LNCAP (cell line): ENCODE measurements around the gene EIF4B.

Experiments
- TF ChIP-seq, protein P1 (sequence below): fragments of 450-650 bp; IDR thresholded peaks from 2 replicates; pipeline ENCODE4 v1.5.1; 2017; ENCODE audit warnings: mild to moderate bottlenecking

The EIF4B gene

DNA sequence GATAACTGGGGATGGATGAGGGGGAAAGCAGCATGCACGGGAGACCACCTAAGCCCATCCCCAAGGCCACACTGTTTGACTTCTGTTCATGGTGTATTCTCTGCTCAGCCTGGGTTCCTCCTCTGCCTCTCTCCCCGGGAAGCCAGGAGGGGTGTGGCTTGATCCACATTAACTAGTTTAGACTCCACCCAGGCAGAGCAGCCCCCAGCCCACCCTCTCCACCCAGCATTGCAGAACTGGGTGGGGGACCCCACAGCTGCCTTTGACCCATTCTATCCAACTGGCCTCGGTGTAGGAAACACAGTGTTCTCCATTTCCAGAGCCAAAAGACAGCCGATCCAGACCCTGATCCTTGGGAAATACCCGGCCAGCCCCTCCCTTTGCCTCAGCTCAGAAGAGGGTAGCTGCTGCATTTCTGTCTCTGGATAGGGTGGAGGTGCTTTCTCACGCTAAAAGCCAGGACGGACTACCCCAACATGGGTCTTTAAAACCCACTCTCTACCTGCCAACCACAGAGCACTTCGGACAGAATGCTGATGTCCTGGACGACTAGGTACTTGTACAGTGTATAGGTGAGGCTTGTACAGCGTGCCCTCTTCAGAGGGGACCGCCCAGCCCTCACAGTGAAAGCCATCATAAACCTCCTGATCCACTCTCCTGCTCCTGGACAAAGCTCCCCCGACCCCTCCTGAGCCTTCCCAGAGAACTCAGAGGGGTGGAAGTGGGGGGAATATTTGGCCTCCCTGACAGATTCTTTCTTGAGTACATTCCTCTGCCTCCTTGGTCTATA, 63.6 kb downstream of the EIF4B start:
- TF ChIP-seq, protein P1, sequence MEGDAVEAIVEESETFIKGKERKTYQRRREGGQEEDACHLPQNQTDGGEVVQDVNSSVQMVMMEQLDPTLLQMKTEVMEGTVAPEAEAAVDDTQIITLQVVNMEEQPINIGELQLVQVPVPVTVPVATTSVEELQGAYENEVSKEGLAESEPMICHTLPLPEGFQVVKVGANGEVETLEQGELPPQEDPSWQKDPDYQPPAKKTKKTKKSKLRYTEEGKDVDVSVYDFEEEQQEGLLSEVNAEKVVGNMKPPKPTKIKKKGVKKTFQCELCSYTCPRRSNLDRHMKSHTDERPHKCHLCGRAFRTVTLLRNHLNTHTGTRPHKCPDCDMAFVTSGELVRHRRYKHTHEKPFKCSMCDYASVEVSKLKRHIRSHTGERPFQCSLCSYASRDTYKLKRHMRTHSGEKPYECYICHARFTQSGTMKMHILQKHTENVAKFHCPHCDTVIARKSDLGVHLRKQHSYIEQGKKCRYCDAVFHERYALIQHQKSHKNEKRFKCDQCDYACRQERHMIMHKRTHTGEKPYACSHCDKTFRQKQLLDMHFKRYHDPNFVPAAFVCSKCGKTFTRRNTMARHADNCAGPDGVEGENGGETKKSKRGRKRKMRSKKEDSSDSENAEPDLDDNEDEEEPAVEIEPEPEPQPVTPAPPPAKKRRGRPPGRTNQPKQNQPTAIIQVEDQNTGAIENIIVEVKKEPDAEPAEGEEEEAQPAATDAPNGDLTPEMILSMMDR: no peak

DNA sequence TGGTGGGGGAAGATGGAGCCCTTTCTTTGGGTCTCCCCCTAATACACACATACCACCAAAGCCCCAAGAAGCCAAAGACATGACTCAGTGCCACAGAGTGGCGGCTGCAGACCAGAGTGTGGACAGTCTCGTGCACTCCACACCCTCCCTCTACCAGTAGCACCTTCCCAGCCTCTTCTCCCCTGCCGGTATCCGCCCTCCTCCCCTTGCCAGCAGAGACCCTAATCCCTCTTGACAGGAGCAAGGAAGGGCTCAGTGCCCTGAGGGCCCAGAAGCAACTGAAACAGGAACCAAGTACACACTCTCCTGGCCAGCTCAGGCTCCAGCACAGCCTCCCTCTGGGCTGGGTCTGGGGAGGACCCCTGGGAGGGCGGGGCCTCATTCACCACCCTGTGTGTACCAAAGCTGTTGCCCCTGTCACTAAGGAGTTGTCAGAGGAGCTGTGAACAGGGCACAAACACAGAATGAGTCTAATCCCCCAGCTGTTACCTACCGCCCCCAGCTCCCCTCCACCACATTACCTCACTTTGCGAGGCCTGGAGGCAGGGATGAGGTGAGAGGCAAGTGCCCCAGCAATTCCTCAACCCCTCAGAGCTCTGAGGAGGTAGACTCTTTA, 64.7 kb downstream of the EIF4B start:
- TF ChIP-seq, protein P1: no peak

DNA sequence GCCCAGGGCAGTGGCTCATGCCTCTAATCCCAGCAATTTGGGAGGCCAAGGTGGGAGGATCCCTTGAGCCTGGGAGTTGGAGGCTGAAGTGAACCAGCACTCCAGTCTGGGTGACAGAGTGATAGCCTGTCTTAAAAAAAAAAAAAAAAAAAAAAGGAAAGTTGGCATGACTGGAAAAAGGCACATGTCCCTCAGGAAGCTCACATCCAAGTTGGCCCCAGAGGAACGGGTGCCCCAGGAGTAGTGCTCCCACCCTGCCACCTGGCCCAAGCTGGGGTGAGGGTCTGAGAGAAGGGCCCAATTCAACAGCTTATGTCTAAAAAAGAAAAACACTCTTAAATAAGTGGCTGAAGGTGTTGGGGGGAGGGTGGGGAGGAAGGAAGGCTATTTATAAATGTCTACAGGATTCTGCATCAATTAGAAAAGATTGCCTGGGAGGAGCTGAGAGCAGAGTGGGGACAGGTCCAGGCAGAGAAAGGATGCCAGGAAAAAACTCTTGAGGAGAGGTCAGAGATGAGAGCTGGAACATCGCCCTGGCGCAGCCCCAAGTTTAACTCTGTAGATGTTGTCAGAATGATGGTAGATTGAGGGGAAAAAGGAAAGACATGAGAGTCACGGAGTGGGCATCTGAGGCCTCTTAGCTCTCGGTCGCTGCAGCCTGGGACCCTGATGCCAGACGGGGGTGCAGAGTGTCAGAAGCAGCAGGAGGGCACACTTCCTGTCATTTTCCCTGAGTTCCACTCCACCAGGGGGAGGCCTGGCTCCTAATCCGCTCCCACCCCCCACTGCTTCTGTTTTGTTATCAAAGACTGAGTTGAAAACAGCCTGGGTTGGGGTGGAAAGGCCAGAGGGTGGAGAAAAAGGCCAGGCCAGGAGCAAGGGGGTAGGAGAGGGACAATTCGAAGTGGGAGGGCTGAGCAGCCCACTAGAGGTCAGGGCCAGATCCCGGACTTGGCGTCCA, 65.6 kb downstream of the EIF4B start:
- TF ChIP-seq, protein P1: no peak

DNA sequence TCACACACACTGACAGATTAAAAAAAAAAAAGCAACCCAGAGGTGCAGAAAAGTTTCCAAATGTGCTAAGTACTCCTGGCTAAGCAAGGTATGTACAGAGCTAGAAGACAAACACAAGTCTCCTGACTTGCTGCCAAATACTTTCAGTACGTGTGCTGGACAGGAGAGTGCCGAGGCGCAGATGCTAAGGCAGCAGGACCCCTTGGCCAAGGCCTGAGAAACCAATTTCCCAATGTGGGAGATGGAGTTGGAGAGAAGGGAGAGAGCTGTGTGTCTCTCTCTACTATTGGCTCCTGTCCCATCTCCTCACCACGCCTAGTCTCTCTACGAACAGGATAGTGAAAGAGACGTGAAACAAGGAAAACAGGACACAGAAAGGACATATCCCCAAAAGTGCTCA, 67.6 kb downstream of the EIF4B start:
- TF ChIP-seq, protein P1: no peak

DNA sequence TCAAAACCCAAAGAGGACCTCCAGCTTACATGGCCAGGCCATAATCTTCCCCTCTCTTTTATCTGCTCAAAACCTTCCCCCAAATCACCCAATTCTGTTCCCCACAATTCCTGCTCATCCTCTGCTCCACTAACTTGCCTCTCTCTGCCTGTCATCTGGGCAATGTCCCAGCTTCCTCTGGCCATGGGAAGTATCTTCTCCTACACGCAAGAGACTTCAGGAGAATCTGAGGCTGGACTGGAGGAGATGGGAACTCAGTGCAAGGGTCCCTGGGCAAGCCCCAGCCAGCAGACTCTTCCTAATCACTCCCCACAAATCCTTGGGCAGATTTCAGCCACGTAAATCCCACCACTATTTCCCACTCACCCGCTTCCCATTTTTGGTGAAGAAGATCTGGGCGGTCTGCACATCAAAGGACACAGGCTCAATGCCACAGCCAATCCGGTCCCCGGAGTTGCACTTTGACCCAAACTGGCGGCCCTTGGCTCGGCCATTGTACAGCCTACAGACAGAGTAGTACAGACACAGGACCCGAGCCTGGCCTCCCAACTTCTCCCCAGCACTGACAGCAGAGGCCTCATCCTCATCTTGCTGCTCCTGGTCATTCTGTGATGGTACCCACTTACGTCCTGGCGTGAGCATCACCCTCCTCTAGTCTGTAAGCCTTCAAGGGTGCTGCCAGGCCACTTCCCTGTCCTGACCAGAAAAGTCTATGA, 68.2 kb downstream of the EIF4B start:
- TF ChIP-seq, protein P1: no peak

DNA sequence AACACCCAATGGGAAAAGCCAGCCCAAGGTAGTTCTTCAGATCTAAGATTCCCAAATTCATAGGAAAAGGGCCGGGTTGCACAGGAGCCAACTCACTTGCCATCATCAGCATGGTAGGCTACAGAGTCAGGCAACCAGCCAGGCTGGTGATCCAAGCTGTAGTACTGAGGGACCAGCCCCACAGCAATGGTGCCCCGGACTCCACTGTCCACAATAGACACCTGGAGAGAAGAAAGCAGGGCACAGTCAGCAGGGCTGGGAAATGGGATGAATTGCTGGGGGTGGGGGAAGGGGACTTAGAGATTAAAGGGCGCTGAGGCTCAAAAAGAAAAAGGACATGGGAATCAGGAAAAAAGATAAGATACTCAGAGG, 68.7 kb downstream of the EIF4B start:
- TF ChIP-seq, protein P1: no peak

DNA sequence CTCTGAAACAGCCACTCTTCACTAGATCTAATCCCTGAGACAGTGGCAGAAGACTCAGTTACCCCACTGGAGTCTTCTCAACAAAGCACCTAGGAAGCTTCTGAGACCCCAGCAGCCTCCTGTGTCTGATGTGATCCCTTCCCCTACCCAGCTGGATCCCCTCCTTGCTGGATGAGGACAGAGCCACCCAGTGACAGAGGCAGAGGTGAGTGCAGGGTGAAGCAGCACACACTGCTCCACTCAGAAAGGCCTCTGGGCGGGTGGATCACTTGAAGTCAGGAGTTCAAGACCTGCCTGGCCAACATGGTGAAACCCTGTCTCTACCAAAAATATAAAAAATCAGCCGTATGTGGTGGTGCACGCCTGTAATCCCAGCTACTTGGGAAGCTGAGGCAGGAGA, 70.2 kb downstream of the EIF4B start:
- TF ChIP-seq, protein P1: no peak
